HG03571 (cell line): Measurements from ENCODE around the gene C5orf22.
"Not testable (repeated sequence)": the region's sequence is repeated elsewhere in the genome, so short reads cannot be mapped to it uniquely, and the experiment has no call there.

Source experiments
- ATAC-seq: cut with Tn5 transposase; IDR thresholded peaks from one replicate; pipeline ENCODE4 v1.9.1; 2021; ENCODE audit not compliant: unreplicated experiment

The C5orf22 gene

GRCh38 chr5:31602305-31602704 lies 70.2 kb downstream of the C5orf22 start:
- not testable (repeated sequence) for ATAC-seq

DNA sequence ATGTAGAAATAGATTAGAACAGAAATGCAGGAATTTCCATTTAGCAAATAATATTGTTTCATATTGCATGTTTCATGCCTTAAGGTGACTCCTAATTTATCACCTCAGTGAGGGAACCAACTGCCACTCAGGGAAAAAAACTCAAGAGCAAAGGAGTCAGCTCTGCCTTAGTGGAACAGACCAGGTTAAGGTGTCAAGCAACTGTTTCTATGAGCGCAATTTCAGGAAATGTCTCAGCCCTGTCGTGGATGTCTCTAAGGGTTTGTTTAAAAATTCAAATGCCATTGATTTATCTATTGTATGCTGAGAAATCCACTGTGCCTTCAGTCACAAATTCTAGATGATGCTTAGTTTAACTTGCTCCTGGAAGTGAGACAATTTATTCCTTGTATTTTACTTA lies 72.1 kb downstream of the C5orf22 start:
- ATAC-seq: no peak

GRCh38 chr5:31604644-31605043 lies 72.5 kb downstream of the C5orf22 start:
- no peak for ATAC-seq
